Measurements from ENCODE around the gene CCDC187. TPM values are rescaled to one million over a fixed set of nuclear protein-coding genes. Genes with fewer than 3 reads are reported as not detected.

The CCDC187 gene
- total RNA-seq, 4 donors from 2014 or later, result 0.13 to 0.45 TPM; not detected in 2

GRCh38 chr9:136210276-136210675 lies 93.6 kb downstream of the CCDC187 start:
- Histone ChIP-seq H3K27ac (no peak overlapping the region), H3K4me1 (no peaks in the 10 kb centered on the region), H3K36me3 (peaks cover 59% of the 10 kb centered on the region), H3K4me3 (no peak overlapping the region), H3K9me3 (no peaks in the 10 kb centered on the region), H3K27me3 (peaks cover 8% of the 10 kb centered on the region)
- TF ChIP-seq CTCF (IDR thresholded peaks at IDR 0.05) (no peak), POLR2A (IDR thresholded peaks at IDR 0.05) (no peak), POLR2AphosphoS5 (IDR thresholded peaks at IDR 0.05) (no peak), EP300 (IDR thresholded peaks at IDR 0.05) (no peak)
- WGBS, result 96% methylated on average over 14 of the region's 16 CpGs
- DNase-seq (ENCODE audit: low spot score in 2 of 2), result no peak

DNA sequence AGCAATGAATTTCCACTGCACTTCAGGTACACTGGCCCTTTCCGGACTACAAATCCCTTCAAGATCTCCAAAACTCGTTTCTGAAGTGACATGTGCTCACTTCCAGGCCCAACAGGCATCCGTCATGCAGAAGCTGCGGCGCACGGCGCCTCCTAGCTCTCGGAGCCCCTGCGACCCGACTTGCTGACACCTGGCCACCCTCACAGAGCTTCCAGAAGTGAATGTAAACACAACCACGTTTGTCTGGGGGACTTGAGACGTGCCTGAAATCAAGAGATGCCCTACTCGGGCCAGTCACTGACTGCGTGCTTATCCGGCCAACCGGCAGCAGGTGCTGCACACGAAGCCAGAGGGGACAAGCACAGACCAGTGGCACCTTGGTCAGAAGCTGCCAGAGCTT lies 94.1 kb downstream of the CCDC187 start:
- Histone ChIP-seq H3K36me3 (peaks cover 55% of the 10 kb centered on the region), H3K4me1 (no peaks in the 10 kb centered on the region), H3K4me3 (no peak overlapping the region), H3K27ac (no peak overlapping the region), H3K27me3 (peaks cover 13% of the 10 kb centered on the region), H3K9me3 (no peaks in the 10 kb centered on the region)
- WGBS, result 88% methylated on average over 17 of the region's 17 CpGs
- TF ChIP-seq POLR2AphosphoS5 (IDR thresholded peaks at IDR 0.05), result no peak
- no peak for TF ChIP-seq CTCF (IDR thresholded peaks at IDR 0.05)
- no peak for TF ChIP-seq POLR2A (IDR thresholded peaks at IDR 0.05)
- no peak for TF ChIP-seq EP300 (IDR thresholded peaks at IDR 0.05)
- no peak for DNase-seq (ENCODE audit: low spot score in 2 of 2)

GRCh38 chr9:136209232-136209631 lies 94.7 kb downstream of the CCDC187 start:
- no peak for DNase-seq (ENCODE audit: low spot score in 2 of 2)
- H3K36me3 ChIP-seq, result peaks cover 50% of the 10 kb centered on the region
- no peaks in the 10 kb centered on the region for H3K4me1 ChIP-seq
- H3K9me3 ChIP-seq, result no peaks in the 10 kb centered on the region
- 92% methylated on average over 14 of the region's 17 CpGs for WGBS
- TF ChIP-seq POLR2A (IDR thresholded peaks at IDR 0.05) (no peak), EP300 (IDR thresholded peaks at IDR 0.05) (no peak), POLR2AphosphoS5 (IDR thresholded peaks at IDR 0.05) (no peak), CTCF (IDR thresholded peaks at IDR 0.05) (no peak)
- no peak overlapping the region for H3K27ac ChIP-seq
- H3K4me3 ChIP-seq, result no peak overlapping the region
- peaks cover 18% of the 10 kb centered on the region for H3K27me3 ChIP-seq

DNA sequence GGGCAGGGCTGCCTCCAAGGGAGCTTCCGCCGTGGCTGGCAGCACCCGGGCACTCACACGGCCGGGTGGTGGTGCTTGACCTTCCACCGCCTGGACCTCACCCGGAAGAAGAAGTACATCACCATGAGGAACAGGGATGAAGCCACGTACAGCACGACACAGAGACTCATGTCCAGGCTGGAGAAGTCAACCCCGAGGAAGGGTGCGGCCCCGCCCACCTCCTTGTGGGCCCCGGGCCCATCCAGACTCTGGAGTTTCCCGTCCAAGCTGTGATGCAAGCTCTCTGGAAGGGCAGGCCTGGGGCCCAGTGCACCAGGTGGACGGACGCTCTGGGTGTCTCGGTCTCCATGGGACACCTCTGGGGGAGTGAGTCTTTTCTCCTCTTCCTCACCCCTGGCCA lies 95.2 kb downstream of the CCDC187 start:
- no peaks in the 10 kb centered on the region for H3K9me3 ChIP-seq
- no peak for DNase-seq (ENCODE audit: low spot score in 2 of 2)
- TF ChIP-seq POLR2AphosphoS5 (IDR thresholded peaks at IDR 0.05) (no peak), EP300 (IDR thresholded peaks at IDR 0.05) (no peak), POLR2A (IDR thresholded peaks at IDR 0.05) (no peak), CTCF (IDR thresholded peaks at IDR 0.05) (no peak)
- H3K27ac ChIP-seq, result no peak overlapping the region
- WGBS, result 88% methylated on average over 3 of the region's 17 CpGs
- H3K4me3 ChIP-seq, result no peak overlapping the region
- peaks cover 24% of the 10 kb centered on the region for H3K27me3 ChIP-seq
- no peaks in the 10 kb centered on the region for H3K4me1 ChIP-seq
- peaks cover 45% of the 10 kb centered on the region for H3K36me3 ChIP-seq

- no peak for DNase-seq (ENCODE audit: low spot score in 2 of 2)
- Histone ChIP-seq H3K27ac (no peak overlapping the region), H3K9me3 (no peaks in the 10 kb centered on the region), H3K36me3 (peaks cover 41% of the 10 kb centered on the region), H3K4me1 (peaks cover 3% of the 10 kb centered on the region), H3K27me3 (peaks cover 35% of the 10 kb centered on the region), H3K4me3 (no peak overlapping the region)
- WGBS, result 87% methylated on average over 9 of the region's 9 CpGs
- TF ChIP-seq EP300 (IDR thresholded peaks at IDR 0.05) (no peak), POLR2AphosphoS5 (IDR thresholded peaks at IDR 0.05) (no peak), POLR2A (IDR thresholded peaks at IDR 0.05) (no peak), CTCF (IDR thresholded peaks at IDR 0.05) (no peak)
These were observed 96.3 kb downstream of the CCDC187 start for GRCh38 chr9:136207616-136208015.
